ENCODE data around the gene PPIL1.

DNA sequence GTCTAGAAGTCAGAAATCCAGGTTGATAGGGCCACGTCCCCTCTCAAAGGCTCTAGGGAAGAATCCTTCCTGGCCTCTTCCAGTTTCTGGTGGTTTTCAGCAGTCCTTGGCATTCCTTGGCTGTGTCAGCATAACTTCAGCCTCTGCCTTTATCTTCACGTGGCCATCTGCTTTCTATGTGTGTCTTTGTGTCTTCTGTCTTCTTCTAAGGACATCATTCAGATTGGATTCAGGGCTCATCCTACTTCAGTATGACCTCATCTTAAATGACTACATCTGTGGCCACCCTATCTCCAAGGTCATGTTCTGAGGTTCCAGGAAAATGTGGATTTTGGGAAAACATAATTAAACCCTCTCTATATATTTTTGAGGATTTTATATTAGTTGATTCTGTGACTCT lies 34.1 kb upstream of the PPIL1 start:
- TF ChIP-seq CTCF (IDR thresholded peaks at IDR 0.05; ENCODE audit: control extremely low read depth in 1 of 3, insufficient read depth in 1 of 3, low read depth in 1 of 3, low read length in 3 of 3) (no peak), POLR2A (IDR thresholded peaks at IDR 0.05; ENCODE audit: control extremely low read depth in 1 of 2, low read depth in 2 of 2, low read length in 2 of 2) (no peak), ZNF274 (IDR thresholded peaks at IDR 0.05; ENCODE audit: borderline replicate concordance, extremely low read depth, low read length) (no peak), EZH2 (IDR thresholded peaks at IDR 0.05; ENCODE audit: low read depth, low read length, severe bottlenecking) (no peak), CEBPB (IDR thresholded peaks at IDR 0.05; ENCODE audit: low read depth, low read length) (no peak), RAD21 (IDR thresholded peaks at IDR 0.05 in 1 of 2, conservative IDR thresholded peaks at IDR 0.05 in 1 of 2; ENCODE audit: low read depth in 2 of 2, low read length in 2 of 2) (no peak), ATF3 (IDR thresholded peaks at IDR 0.05; ENCODE audit: insufficient read depth, low read depth, low read length) (no peak), CHD1 (IDR thresholded peaks at IDR 0.05; ENCODE audit: low read depth, low read length) (no peak)
